NCI-H2196 (cell line): ENCODE results near the gene CWC22.

Experiments used
- DNase-seq: peaks from one replicate; lab custom pipeline; 2025; ENCODE audit not compliant: unreplicated experiment; lab: John Stamatoyannopoulos, UW

The CWC22 gene

GRCh38 chr2:179900655-179901054 is 106.4 kb downstream of the CWC22 start:
- no peak for DNase-seq

GRCh38 chr2:179899666-179900065 is 107.4 kb downstream of the CWC22 start:
- DNase-seq: no peak

GRCh38 chr2:179898873-179899272 is 108.2 kb downstream of the CWC22 start:
- DNase-seq: no peak
